HG03342 (cell line): ENCODE measurements around the gene ZMYND8.

ENCODE experiments used
- ATAC-seq: cut with Tn5 transposase; IDR thresholded peaks from one replicate; pipeline ENCODE4 v1.9.1; 2021; ENCODE audit warnings: mild to moderate bottlenecking, moderate library complexity; ENCODE audit not compliant: unreplicated experiment

The ZMYND8 gene

DNA sequence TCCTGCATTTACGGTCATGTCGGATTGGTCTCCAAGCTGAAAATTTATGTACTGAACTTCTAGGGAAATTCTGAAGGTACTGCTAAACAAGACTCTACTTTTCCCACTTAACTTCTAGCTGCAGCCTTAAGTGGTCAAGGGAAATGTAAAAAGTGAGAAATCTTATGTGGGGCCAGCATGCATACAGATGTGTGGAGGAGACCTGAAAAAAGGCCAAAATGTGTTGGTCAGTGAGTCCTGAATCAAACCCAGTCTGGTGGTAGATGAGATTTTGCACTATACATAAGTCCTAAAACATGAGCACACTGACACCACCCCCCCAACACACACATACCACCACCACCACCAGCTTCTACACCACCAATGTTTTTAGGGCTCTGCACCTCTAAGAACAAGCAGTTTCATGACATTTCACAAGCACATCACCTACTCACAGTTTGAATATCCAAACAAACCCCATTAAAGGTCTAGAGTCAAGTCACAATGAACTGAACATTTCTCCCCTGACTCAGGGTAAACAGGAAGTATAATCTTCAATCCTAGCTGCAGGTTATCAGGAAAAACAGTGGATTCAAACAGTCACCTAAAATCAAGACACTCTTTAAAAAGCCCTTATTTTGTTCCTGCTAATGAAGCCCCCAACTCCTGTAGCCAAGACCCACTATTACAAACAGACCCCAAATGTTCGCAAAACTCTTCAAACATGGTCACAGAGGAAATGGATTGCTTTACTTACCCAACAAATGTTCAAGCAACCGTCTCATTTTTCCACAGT, 1.6 kb downstream of the ZMYND8 start:
- ATAC-seq, result no peak

GRCh38 chr20:47354464-47354713, 2.1 kb downstream of the ZMYND8 start:
- no peak for ATAC-seq

- no peak for ATAC-seq
These were observed 2.6 kb downstream of the ZMYND8 start for GRCh38 chr20:47353692-47354463.

- no peak for ATAC-seq
These were observed 3.2 kb downstream of the ZMYND8 start for GRCh38 chr20:47353239-47353691.

DNA sequence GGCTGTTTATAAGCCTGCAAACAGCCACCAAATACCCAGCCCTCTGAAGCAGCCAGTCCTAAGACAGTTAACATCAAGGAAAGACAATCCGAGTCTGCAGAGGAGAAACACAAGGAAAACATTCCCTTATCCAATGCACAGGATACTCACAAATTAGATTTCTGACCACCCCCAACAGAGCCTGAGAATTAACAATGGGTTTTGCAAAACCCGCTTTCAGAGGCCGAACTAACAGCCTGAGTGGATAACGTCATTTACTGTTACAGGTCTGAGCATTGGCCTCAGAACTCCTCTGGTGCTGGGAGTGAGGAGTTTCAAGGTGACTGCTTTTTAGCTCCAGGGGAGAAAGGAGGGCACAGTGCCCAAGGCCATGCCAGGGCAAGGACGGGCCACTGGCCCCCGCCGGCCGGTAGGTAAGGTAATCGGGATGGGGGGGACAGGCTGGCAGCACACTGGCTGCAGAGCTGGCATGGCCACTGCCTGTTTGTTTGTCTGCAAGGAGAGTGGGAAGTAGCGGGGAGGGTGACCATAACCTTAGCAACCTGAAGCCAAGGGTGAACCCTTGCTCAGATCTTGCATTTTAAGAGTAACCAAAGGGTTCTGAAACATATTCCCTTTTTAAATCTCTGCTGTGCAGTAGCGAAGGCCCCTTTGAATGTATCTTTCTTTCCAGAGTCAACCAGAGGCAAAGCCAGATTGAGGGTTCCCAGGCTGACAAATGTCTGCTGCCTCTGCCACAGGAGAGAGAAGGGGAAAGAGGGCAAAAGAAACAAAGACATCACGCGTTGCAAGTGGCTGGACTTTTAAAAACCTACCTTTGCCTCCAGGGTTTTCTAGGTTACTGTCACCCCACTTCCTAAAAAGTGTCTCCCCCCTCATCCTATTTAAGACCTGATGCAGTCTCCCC, 3.9 kb downstream of the ZMYND8 start:
- no peak for ATAC-seq

GRCh38 chr20:47351643-47352331, 4.7 kb downstream of the ZMYND8 start:
- no peak for ATAC-seq

DNA sequence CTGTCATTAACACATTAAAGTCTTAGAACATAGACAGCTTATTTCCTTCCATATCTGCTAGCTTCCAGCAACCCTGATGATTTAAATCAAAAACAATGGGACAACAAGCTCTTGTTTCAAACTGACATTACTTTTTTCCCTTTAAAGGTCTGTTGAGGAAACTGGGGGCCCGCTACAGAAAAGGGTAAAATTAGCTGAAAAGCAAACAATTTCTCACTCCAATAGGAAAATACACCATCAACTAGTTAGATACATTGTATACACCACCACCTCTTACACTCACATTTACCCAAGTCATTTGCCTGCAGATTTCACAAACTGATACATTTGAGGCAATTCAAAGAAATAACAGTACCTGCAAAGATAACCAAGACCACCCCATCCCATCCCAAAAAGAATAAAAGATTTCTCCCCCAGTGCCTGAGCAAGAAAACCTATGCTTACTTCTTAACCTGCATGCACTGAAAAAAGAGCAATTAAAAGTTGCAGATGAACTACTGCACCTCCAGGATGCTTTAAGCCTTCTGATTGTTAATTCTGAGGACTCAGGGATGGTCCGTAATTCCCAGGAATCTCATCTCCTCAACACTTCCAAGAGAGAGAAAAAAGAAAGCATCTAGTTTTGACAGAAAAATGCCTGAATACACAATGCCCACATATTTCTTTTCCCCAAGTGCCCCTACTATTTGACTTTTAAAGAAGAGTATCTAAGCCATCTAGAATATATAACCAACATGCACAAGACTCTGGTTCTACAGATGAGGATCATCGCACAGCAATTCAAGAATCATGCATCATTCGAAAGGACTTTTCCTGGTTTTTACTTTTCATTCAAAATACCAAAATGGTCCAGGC, 5.6 kb downstream of the ZMYND8 start:
- ATAC-seq, result no peak

- no peak for ATAC-seq
These were observed 6.3 kb downstream of the ZMYND8 start for GRCh38 chr20:47350181-47350550.

DNA sequence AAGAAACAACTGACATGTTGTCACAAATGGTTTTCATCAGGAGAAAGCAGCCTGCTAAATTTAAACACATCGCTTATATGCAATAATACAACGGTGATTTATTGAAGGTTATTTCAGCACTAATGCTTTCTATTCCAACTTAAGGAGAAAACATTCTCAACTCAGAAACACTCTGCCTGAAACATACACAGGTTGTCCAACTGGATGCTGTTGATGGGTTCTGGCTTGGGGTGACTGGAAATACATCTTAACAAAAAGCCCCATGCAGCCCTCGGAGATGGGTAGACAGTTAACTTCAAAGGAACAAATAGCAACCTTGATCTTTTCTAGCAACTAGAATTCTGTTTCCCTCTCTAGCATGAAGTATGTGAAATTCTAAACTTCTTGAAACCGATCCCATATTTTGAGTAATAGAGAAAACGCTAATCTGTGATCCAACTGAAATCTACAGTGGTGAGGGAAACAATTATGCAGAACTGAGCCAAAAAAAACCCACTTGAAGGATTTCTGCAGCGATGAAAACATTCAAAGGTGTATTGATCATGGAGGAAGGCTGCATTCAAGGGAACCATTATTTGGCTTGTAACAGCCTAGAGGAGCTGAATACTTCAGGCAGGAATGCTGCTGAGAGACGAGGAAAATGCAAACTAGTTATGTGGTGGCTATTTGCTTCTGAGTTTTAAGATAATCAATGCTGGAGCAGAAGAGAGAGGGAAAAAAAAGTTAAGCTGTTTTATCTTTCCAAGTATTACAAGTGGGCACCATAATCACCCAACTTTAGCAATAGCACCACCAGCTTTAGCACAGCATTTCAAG, 6.9 kb downstream of the ZMYND8 start:
- ATAC-seq, result no peak

DNA sequence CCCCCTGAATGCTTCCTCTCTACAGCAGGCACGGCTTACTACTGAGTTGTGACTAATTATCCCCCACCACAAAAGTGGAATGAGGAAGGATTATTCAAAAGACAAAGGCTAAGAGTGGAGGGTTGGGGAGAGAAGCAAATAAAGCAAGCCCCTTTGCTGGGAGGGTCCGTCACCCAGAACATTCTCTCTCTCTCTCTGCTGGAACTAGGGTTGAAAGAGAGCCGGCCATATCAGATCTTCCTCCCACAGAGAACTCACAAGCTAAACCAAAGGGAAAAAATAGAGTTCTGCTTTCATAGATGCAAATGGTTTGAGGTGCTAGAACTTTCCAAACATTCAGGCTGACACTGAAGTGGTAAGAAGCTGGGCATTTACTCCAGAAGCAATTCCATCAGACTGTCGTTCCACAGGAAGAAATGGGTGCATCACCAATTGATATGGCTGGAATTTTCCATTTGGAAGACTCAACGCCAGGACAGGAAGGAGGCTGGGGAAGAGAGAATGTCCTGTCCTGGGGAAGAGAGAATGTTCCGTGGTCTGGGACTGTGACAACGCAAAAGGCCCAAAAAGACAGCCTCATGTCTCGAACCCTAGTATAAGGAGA, 7.9 kb downstream of the ZMYND8 start:
- no peak for ATAC-seq

DNA sequence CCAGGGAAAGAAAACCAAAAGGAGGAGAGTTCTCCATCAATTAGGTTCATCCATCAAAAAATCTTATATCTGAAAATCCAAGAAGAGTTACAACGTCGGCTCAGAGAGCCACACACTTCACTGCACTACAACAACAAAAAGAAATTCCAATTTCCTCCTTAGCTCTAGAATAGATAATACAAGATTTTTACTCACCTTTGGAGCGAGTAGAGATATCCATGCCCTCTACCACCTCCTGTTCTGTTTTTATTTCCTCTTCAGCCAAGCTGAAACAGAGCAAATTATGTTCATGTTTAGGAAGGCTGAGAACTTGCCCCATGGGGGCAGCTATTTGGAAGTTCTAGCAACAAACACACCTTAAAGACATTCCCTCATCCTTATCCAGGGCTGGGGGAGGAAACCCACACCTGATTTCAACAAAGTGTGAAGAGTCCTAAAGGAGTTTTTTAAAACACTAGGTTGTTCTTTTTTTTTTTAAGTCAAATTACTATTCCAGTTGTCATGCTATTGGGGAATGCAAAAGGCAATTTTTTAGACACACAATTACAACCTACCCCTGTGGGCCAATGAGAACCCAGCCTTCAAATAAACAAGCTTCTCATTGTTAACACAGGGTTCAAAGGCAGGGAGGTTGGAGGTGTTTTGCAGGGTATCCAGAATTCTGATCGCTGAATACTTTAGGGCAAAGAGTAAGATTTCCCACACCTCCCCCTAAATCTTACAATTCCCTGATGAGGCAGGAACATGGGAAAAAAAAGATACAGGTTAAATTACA, 8.7 kb downstream of the ZMYND8 start:
- ATAC-seq, result no peak

DNA sequence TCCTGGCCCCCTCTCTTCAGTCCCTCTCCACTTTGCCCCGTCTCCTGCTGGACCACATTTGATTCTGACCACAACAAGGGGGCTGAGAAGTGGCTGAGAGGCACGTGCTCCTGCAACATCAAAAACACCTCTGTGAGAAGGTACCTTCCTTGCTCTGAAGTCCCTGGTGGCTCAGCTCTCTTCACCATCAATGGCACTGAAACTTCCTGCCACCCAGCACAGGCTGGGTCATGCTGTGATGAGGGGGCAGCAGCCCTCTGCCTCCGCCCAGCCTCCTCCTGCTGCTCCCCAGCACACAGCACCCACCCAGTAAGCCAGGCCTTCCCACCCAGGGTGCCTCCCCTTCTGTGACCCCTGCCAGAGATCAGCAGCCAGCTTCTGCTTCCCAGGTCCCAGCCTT, 10.3 kb downstream of the ZMYND8 start:
- no peak for ATAC-seq

- no peak for ATAC-seq
These were observed 11.3 kb downstream of the ZMYND8 start for GRCh38 chr20:47345214-47345613.

DNA sequence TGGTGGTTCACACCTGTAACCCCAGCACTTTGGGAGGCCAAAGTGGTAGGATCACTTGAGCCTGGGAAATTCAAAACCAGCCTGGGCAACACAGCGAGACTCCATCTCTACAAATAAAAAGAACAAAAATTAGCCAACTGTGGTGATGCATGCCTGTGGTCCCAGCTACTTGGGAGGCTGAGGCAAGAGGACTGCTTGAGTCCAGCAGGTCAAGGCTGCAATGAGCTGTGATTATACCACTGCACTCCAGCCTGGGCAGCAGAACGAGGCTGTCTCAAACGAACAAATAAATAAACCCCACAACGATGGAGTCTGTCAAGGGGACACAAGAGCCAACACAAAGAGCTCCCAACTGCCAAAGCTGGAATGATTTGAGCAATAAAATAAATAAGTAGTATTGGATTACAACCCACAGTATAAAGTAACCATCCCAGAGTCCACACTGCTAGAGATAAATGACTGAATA, 13.5 kb downstream of the ZMYND8 start:
- ATAC-seq, result no peak

DNA sequence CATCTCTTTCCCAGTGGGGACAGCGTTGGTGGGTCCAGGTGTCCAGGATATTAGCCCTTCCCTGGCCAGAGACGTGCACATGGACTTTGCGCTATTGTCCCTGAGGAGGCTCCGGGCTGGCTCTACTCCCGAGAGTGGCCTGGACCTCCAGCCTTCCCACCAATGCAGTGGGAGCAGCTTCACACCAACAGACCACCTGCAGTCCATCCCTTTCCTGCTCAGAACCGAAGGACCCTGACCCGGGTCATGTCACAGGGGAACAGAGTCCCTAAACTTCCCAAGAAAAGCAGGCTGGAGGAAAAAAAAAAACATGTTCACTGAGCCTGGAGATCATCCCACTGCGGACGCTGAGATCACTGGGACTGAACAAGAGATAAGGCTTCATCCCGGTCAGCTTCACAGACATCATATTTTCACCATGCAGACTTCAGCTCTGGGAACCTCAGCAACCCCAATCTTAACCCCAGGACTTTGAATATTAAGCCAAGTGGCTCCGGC, 18.3 kb downstream of the ZMYND8 start:
- ATAC-seq, result no peak

DNA sequence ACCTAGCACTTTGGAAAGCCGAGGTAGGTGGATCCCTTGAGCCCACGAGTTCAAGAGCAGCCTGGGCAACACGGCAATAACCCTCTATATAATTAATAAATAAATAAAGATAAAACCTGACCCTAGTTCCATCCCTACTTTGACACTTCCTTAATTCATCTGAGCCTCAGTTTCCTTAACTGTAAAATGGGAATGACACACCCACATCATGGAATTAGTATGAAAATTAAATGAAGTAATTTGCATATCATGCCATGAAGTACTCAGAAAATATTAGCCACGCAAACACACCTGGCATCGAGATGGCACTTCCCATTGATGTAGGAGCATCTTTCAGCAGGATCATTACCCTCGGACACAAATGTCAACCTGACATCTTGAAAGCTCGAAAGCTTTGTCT, 19.1 kb downstream of the ZMYND8 start:
- no peak for ATAC-seq

DNA sequence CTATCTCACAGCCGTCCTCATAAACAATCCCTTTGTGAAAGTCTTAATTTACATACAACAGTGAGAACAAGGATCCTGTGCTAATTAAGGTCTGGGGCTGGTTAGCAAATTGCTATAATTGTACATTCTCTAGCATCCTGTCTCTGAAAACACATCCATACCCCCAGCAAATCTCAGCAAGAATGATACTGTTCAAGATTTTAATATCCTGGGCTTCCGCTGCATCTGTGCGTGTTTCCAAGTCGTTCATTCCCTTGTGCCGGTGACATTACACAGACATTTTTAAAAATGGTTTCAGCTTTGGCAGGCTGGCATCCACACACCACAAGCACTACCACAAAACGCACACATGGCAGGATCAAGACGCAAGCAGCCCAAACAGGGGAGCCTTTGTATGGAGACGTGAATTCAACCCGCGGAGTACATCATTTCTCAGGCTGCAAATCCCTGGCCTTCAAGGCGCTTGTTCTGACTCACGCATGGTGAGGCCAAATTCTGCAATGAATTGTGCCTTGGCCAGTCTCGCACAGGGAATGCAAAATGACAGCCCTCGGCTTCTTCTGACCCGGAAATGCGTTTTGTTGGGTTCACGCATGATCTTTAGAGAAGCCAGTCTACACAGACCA, 20.3 kb downstream of the ZMYND8 start:
- ATAC-seq, result no peak
